Osteoblast (primary cell): Measurements from ENCODE around the gene NIP7. TPM values are rescaled to one million over a fixed set of nuclear protein-coding genes. Genes with fewer than 3 reads are reported as not detected.

Experiments used
- DNase-seq: peaks from one replicate; pipeline ENCODE4 v3.0.0; 2011; ENCODE audit warnings: low spot score, mixed read lengths; ENCODE audit not compliant: insufficient read length; ENCODE audit errors: missing footprints
- H2AFZ ChIP-seq: 2 replicates; pipeline ENCODE4 v1.6.0; 2011; ENCODE audit warnings: mild to moderate bottlenecking, low read length
- H3K27ac ChIP-seq: 2 replicates; pipeline ENCODE4 v1.5.1; 2011; ENCODE audit warnings: mild to moderate bottlenecking, low read depth, low read length, moderate library complexity
- H3K27me3 ChIP-seq: 2 replicates; pipeline ENCODE4 v1.6.0; 2012; ENCODE audit warnings: mild to moderate bottlenecking, control low read depth, inconsistent platforms, low read length, moderate library complexity; ENCODE audit not compliant: insufficient read depth
- H3K36me3 ChIP-seq: 2 replicates; pipeline ENCODE4 v1.5.1; 2011; ENCODE audit warnings: mild to moderate bottlenecking, low read length, control low read depth, moderate library complexity; ENCODE audit not compliant: insufficient read depth
- H3K4me1 ChIP-seq: 2 replicates; pipeline ENCODE4 v1.5.1; 2011; ENCODE audit warnings: mild to moderate bottlenecking, low read length, control low read depth, moderate library complexity; ENCODE audit not compliant: insufficient read depth
- H3K4me2 ChIP-seq: 2 replicates; pipeline ENCODE4 v1.6.0; 2011; ENCODE audit warnings: mild to moderate bottlenecking, low read length; ENCODE audit not compliant: insufficient read depth
- H3K4me3 ChIP-seq: fragments of 200-600 bp; sonication (generic); 3 replicates; pipeline ENCODE4 v1.5.1; 2012; ENCODE audit warnings: mild to moderate bottlenecking, low read length, inconsistent platforms; ENCODE audit not compliant: insufficient read depth
- H3K79me2 ChIP-seq: 2 replicates; pipeline ENCODE4 v1.6.0; 2012; ENCODE audit warnings: mild to moderate bottlenecking, low read length, control low read depth, inconsistent platforms; ENCODE audit not compliant: insufficient read depth
- H3K9me3 ChIP-seq: 2 replicates; pipeline ENCODE4 v1.5.1; 2011; ENCODE audit warnings: low read depth, low read length, control low read depth
- H4K20me1 ChIP-seq: 2 replicates; pipeline ENCODE4 v1.6.0; 2012; ENCODE audit warnings: mild to moderate bottlenecking, low read length, control low read depth; ENCODE audit not compliant: insufficient read depth
- total RNA-seq: library from RNA; depleted of rRNA; stranded (reverse); fragments of >200 nt; gene quantifications from 2 replicates; pipeline ENCODE4 v1.2.3, GENCODE V29; 2012
- TF ChIP-seq, protein P1 (sequence below): IDR thresholded peaks from 2 replicates; pipeline ENCODE4 v1.5.1; 2011; ENCODE audit warnings: mild to moderate bottlenecking, low read depth, low read length, moderate library complexity; ENCODE audit errors: extremely low read depth

NIP7 gene
- total RNA-seq, 1 donor: 22.8 TPM

DNA sequence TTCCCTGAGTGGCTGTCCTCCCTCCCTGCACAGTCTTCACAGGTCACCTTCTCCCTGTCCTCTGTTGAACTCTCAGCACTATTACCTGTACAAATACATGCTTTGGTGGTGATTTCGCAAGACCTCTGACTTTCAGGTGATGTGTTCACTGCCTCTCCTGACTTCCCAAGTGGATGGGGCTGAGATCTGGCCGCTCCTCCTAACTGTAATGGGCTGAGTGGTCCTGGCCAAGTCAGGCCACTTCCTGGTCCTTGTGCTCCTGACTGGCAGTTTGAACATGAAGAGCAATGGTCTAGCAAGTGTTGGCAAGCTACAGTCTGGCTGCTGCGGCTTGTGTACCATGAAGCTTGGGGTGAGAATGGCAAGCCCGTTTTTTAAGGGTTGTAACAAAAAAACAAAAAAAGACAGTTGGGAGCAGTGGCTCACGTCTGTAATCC is 23.7 kb downstream of the NIP7 start:
- no peak for DNase-seq
- peaks cover 42% of the 10 kb centered on the region for H3K36me3 ChIP-seq
- H3K9me3 ChIP-seq: no peaks in the 10 kb centered on the region
- no peak overlapping the region for H3K4me2 ChIP-seq
- H4K20me1 ChIP-seq: no peaks in the 10 kb centered on the region
- no peak overlapping the region for H3K4me3 ChIP-seq
- no peaks in the 10 kb centered on the region for H3K4me1 ChIP-seq
- H3K27me3 ChIP-seq: no peaks in the 10 kb centered on the region
- H3K27ac ChIP-seq: no peak overlapping the region
- H2AFZ ChIP-seq: no peak overlapping the region
- peaks cover 5% of the 10 kb centered on the region for H3K79me2 ChIP-seq
- TF ChIP-seq, protein P1, sequence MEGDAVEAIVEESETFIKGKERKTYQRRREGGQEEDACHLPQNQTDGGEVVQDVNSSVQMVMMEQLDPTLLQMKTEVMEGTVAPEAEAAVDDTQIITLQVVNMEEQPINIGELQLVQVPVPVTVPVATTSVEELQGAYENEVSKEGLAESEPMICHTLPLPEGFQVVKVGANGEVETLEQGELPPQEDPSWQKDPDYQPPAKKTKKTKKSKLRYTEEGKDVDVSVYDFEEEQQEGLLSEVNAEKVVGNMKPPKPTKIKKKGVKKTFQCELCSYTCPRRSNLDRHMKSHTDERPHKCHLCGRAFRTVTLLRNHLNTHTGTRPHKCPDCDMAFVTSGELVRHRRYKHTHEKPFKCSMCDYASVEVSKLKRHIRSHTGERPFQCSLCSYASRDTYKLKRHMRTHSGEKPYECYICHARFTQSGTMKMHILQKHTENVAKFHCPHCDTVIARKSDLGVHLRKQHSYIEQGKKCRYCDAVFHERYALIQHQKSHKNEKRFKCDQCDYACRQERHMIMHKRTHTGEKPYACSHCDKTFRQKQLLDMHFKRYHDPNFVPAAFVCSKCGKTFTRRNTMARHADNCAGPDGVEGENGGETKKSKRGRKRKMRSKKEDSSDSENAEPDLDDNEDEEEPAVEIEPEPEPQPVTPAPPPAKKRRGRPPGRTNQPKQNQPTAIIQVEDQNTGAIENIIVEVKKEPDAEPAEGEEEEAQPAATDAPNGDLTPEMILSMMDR: no peak

DNA sequence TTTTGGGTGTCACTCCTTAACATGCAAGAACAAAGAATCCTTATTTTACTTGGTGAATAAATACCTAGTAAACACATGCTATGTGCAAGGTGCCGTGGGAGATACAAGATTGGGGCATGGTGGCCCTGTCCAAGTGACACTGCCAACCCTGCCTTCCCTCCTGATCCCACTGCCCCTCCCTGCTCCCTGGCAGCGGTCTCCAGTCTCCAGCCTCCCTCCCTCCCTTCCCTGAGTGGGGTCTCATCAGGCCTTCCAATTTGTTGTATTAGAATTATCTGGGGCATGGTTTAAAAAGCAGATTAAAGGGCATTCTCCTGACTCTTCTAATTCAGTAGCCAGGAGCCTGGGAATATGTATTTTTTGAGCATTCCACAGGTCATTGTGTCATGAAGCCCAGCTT is 24.5 kb downstream of the NIP7 start:
- no peak overlapping the region for H2AFZ ChIP-seq
- no peaks in the 10 kb centered on the region for H4K20me1 ChIP-seq
- H3K4me1 ChIP-seq: no peaks in the 10 kb centered on the region
- H3K79me2 ChIP-seq: peaks cover 5% of the 10 kb centered on the region
- H3K27me3 ChIP-seq: no peaks in the 10 kb centered on the region
- H3K4me3 ChIP-seq: no peak overlapping the region
- TF ChIP-seq, protein P1: no peak
- H3K4me2 ChIP-seq: no peak overlapping the region
- peaks cover 48% of the 10 kb centered on the region for H3K36me3 ChIP-seq
- no peak overlapping the region for H3K27ac ChIP-seq
- no peaks in the 10 kb centered on the region for H3K9me3 ChIP-seq
- DNase-seq: no peak

DNA sequence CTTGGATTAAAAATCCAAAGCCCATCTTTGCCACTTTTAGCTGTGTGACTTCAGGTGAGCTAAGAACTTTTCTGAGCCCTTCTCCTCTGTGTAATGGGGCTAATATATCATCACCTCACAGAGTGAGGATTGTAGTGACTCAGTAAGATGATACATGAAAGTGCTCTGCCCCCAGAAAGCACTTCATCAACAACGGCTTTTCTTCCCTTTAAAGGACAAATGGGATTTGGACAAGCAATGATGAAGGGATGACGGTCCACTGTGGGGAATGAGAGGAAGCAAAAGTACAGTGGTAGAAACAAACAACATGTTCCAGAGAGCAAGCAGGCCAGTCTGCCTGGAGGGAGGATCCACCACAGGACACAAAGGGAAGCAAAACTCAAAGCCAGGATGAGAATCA is 26.3 kb downstream of the NIP7 start:
- Histone ChIP-seq H3K36me3 (peaks cover 58% of the 10 kb centered on the region), H3K4me2 (no peak overlapping the region), H4K20me1 (no peaks in the 10 kb centered on the region), H2AFZ (no peak overlapping the region), H3K27ac (no peak overlapping the region), H3K27me3 (no peaks in the 10 kb centered on the region), H3K79me2 (peaks cover 5% of the 10 kb centered on the region), H3K4me1 (no peaks in the 10 kb centered on the region), H3K9me3 (no peaks in the 10 kb centered on the region), H3K4me3 (no peak overlapping the region)
- TF ChIP-seq, protein P1: no peak
- no peak for DNase-seq

DNA sequence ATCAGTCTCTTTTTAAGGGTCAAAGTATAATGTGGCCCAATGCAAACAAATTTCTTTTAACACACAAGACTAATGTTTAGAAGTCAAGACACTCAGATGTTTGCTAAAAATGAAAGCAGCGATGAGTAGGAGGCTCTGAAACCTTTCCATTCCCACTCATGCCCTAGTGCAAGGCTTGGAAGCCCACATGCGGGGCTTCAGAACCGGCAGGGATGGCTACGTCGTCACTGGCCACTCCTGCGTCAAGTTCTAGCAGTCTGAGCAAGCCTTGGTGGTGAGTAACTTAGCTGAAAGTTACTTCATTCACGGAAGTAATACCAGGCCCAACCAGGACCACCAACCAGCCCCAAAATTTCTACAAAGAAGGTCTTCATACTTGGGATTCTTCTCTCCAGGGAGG is 26.9 kb downstream of the NIP7 start:
- H3K27ac ChIP-seq: no peak overlapping the region
- peaks cover 56% of the 10 kb centered on the region for H3K36me3 ChIP-seq

More for the DNA sequence above, 26.9 kb downstream of the NIP7 start:
- TF ChIP-seq, protein P1: no peak
- H2AFZ ChIP-seq: no peak overlapping the region
- no peak overlapping the region for H3K4me3 ChIP-seq
- H3K27me3 ChIP-seq: no peaks in the 10 kb centered on the region
- H3K4me2 ChIP-seq: no peak overlapping the region
- H3K9me3 ChIP-seq: no peaks in the 10 kb centered on the region
- DNase-seq: no peak
- peaks cover 5% of the 10 kb centered on the region for H3K79me2 ChIP-seq
- no peaks in the 10 kb centered on the region for H4K20me1 ChIP-seq
- H3K4me1 ChIP-seq: no peaks in the 10 kb centered on the region
